ENCODE data around the gene NAA38. TPM values are rescaled to one million over a fixed set of nuclear protein-coding genes. Genes with fewer than 3 reads are reported as not detected.
A peak's percentile ranks its signal among the peaks of the same experiment; 100 is the strongest.

NAA38 gene
- 98.1 TPM for polyA plus RNA-seq (2013, experiment 1 of 2)
- 95.0 TPM for polyA plus RNA-seq (2013, experiment 2 of 2)

DNA sequence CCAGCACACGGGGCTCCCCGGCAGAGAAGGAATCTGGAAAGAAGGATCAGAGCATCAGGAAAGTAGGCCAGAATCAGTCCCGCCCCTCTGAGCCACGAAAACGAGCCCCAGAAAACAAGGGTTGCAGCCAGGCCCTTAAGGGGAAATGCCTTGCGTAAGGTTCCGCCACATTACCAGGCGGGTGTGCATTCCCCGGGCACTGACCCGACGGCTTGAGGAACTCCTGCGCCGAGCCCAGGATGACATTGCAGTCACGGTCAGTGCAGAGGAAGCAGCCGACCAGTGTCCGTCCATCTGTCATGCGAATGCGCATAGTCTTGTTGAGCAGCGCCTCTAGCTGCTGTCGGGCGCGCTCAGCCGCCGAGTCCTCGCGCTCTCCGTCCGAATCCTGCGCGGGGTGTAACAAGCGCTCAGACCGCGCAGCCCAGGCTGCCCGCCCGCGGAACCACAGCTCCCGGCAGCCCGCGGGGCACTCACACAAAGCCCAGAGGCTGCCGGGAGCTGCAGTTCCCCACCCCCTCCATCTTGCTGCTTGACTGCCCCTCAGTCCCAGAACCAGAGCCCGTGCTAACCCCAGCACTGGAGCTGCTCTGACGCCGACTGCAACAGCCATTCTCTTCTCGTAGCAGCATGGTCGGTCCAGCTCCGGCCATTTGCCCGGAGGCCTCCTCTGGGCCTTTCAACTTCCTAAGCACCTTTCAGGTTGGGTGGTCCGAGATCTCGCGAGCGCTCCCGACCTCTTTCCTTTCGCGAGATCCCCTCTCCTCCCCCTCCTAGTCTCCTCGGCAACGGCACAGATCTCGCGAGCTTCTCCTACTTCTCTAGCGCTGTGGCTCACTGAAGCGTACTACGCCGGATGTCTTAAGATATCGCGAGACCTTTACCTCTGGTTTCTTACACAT is at the start of gene NAA38:
NAA38 (minus strand) TSS at position 749 of the 902 bp plus-strand sequence; CDS start at position 653, 96 bp downstream.
- peak within 1 kb of the TSS; percentile 75 to 94 for H3K4me3 ChIP-seq (ENCODE audit: insufficient read depth in 1 of 2, low read depth in 1 of 2, low read length in 2 of 2)
- peaks cover 31% of the 10 kb centered on the region for H3K4me1 ChIP-seq (ENCODE audit: control insufficient read depth, insufficient read depth, low read depth, low read length)
- H4K91ac ChIP-seq (ENCODE audit: low read length) = peak within 1 kb of the TSS; percentile 99
- no peaks in the 10 kb centered on the region for H3K9me3 ChIP-seq (ENCODE audit: control insufficient read depth, low read length)
- DNase-seq = peak; percentile 100
- H3K27me3 ChIP-seq (ENCODE audit: control insufficient read depth in 1 of 2, insufficient read depth in 1 of 2, low read length in 2 of 2) = no peaks in the 10 kb centered on the region
- no peak within 1 kb of the TSS for H3K23ac ChIP-seq (ENCODE audit: low read length in 2 of 2)
- H4K8ac ChIP-seq (ENCODE audit: low read length) = peak within 1 kb of the TSS; percentile 100
- H2BK12ac ChIP-seq (ENCODE audit: low read length in 2 of 2) = peak within 1 kb of the TSS; percentile 14 to 17
- peak within 1 kb of the TSS; percentile 91 for H3K4me2 ChIP-seq (ENCODE audit: low read length, poor library complexity, severe bottlenecking)
- peak within 1 kb of the TSS; percentile 95 to 97 for H3K18ac ChIP-seq (ENCODE audit: low read depth in 1 of 2, low read length in 2 of 2)
- 1% methylated on average over 64 of the region's 64 CpGs for WGBS
- peak within 1 kb of the TSS in 1 of 2 experiments; percentile 81 for H3K14ac ChIP-seq (ENCODE audit: low read length in 2 of 2)
- peak within 1 kb of the TSS; percentile 98 for H2BK15ac ChIP-seq (ENCODE audit: low read depth, poor library complexity, severe bottlenecking)
- peaks cover 25 to 44% of the 10 kb centered on the region in 2 experiments for H3K36me3 ChIP-seq (ENCODE audit: control insufficient read depth in 1 of 2, insufficient read depth in 2 of 2, low read depth in 1 of 2, low read length in 2 of 2)
- peak within 1 kb of the TSS; percentile 100 for H3K27ac ChIP-seq (ENCODE audit: low read length, poor library complexity, severe bottlenecking)
- no peak within 1 kb of the TSS for H2AK5ac ChIP-seq (ENCODE audit: low read length, severe bottlenecking)
- peak within 1 kb of the TSS; percentile 58 for H2BK5ac ChIP-seq (ENCODE audit: low read depth, low read length, poor library complexity, severe bottlenecking)
- peaks cover 43% of the 10 kb centered on the region for H3K79me1 ChIP-seq (replicated peaks; ENCODE audit: low read length, poor library complexity, severe bottlenecking)
- H3K9ac ChIP-seq (ENCODE audit: low read length) = peak within 1 kb of the TSS; percentile 96
- peak within 1 kb of the TSS; percentile 85 for H2BK120ac ChIP-seq (ENCODE audit: low read depth, low read length)
- H3K4ac ChIP-seq (ENCODE audit: low read depth in 1 of 2, low read length in 2 of 2) = peak within 1 kb of the TSS; percentile 86 to 96
- peak within 1 kb of the TSS; percentile 95 for H2AFZ ChIP-seq (ENCODE audit: low read depth, low read length)

DNA sequence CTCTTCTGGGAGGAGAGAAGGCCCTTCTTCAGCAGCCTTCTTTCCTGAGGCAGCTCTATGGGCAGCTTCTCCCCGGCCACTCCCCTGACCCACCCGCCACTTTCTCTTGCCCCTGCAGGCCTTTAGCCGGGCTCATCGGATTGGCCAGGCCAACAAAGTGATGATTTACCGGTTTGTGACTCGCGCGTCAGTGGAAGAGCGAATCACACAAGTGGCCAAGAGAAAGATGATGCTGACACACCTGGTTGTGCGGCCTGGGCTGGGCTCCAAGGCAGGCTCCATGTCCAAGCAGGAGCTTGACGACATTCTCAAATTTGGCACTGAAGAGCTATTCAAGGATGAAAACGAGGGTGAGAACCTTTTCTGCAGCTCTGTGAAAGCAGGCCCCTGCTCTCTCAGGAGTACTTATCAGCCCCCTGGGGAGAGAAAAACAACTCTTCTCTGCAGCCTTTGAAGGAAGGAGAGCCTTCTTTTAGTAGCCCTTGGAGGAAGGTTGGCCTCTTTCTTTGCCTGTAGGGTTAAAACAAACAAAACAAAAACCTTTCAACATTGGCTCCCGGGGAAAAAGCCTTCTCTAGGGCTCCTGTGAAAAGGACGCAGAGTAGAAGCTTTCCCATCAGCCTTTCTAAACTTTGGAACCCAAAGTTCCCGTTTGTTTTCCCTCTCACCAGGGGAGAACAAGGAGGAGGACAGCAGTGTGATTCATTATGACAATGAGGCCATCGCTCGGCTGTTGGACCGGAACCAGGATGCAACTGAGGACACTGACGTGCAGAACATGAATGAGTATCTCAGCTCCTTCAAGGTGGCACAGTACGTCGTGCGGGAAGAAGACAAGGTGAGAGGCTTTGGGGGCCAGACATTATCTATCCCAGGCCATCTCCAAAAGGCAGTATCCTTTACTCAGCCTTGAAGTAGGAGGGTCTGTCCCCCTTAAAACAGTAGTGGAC is 46.1 kb upstream of the NAA38 start:
- WGBS = 73% methylated on average over 22 of the region's 22 CpGs
- DNase-seq = no peak

DNA sequence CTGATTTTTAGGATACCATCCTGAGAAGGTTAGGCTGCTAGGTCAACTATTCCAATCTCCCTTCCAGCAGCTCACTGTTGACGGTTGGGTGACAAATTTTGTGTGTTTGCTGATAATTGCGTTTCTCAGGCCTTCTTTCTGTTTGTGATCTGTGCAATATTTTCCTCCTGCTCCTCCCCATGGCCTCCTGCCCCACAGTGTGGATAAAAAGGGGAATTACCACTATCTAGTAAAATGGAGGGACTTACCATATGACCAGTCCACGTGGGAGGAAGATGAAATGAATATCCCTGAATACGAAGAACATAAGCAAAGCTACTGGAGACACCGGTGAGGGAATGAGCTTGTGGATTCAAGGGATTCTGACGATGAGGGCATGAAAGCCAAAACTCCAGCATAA is 40.4 kb upstream of the NAA38 start:
- no peak overlapping the region for H3K18ac ChIP-seq (ENCODE audit: low read depth in 1 of 2, low read length in 2 of 2)
- peak overlapping the region; percentile 54 for H3K9ac ChIP-seq (ENCODE audit: low read length)
- H4K91ac ChIP-seq (ENCODE audit: low read length) = no peak overlapping the region
- no peak overlapping the region for H3K4me3 ChIP-seq (ENCODE audit: insufficient read depth in 1 of 2, low read depth in 1 of 2, low read length in 2 of 2)
- no peak overlapping the region for H2AK5ac ChIP-seq (ENCODE audit: low read length, severe bottlenecking)
- H2BK120ac ChIP-seq (ENCODE audit: low read depth, low read length) = no peak overlapping the region
- no peak overlapping the region for H4K8ac ChIP-seq (ENCODE audit: low read length)
- no peaks in the 10 kb centered on the region for H3K4me1 ChIP-seq (ENCODE audit: control insufficient read depth, insufficient read depth, low read depth, low read length)
- no peak overlapping the region for H2BK5ac ChIP-seq (ENCODE audit: low read depth, low read length, poor library complexity, severe bottlenecking)
- H2BK15ac ChIP-seq (ENCODE audit: low read depth, poor library complexity, severe bottlenecking) = no peak overlapping the region
- H3K9me3 ChIP-seq (ENCODE audit: control insufficient read depth, low read length) = no peaks in the 10 kb centered on the region
- H3K36me3 ChIP-seq (ENCODE audit: control insufficient read depth in 1 of 2, insufficient read depth in 2 of 2, low read depth in 1 of 2, low read length in 2 of 2) = peaks cover 80 to 88% of the 10 kb centered on the region in 2 experiments
- H2AFZ ChIP-seq (ENCODE audit: low read depth, low read length) = no peak overlapping the region
- H3K4ac ChIP-seq (ENCODE audit: low read depth in 1 of 2, low read length in 2 of 2) = no peak overlapping the region
- WGBS = 82% methylated on average over 4 of the region's 6 CpGs
- peak; percentile 70 for DNase-seq
- H3K23ac ChIP-seq (ENCODE audit: low read length in 2 of 2) = no peak overlapping the region
- H3K27me3 ChIP-seq (ENCODE audit: control insufficient read depth in 1 of 2, insufficient read depth in 1 of 2, low read length in 2 of 2) = no peaks in the 10 kb centered on the region
- H3K79me1 ChIP-seq (replicated peaks; ENCODE audit: low read length, poor library complexity, severe bottlenecking) = peaks cover 55% of the 10 kb centered on the region
- no peak overlapping the region for H2BK12ac ChIP-seq (ENCODE audit: low read length in 2 of 2)
- H3K27ac ChIP-seq (ENCODE audit: low read length, poor library complexity, severe bottlenecking) = no peak overlapping the region
- H3K4me2 ChIP-seq (ENCODE audit: low read length, poor library complexity, severe bottlenecking) = no peak overlapping the region
- no peak overlapping the region for H3K14ac ChIP-seq (ENCODE audit: low read length in 2 of 2)

More for the DNA sequence above, 46.1 kb upstream of the NAA38 start:
- Histone ChIP-seq H2BK5ac (ENCODE audit: low read depth, low read length, poor library complexity, severe bottlenecking) (no peak overlapping the region), H3K79me1 (replicated peaks; ENCODE audit: low read length, poor library complexity, severe bottlenecking) (peaks cover 29% of the 10 kb centered on the region), H3K4me2 (ENCODE audit: low read length, poor library complexity, severe bottlenecking) (no peak overlapping the region), H3K4me1 (ENCODE audit: control insufficient read depth, insufficient read depth, low read depth, low read length) (peaks cover 3% of the 10 kb centered on the region), H3K4me3 (ENCODE audit: insufficient read depth in 1 of 2, low read depth in 1 of 2, low read length in 2 of 2) (no peak overlapping the region), H2BK12ac (ENCODE audit: low read length in 2 of 2) (no peak overlapping the region), H3K36me3 (ENCODE audit: control insufficient read depth in 1 of 2, insufficient read depth in 2 of 2, low read depth in 1 of 2, low read length in 2 of 2) (peaks cover 89 to 95% of the 10 kb centered on the region in 2 experiments), H2AK5ac (ENCODE audit: low read length, severe bottlenecking) (no peak overlapping the region), H3K23ac (ENCODE audit: low read length in 2 of 2) (no peak overlapping the region), H3K9ac (ENCODE audit: low read length) (no peak overlapping the region), H3K18ac (ENCODE audit: low read depth in 1 of 2, low read length in 2 of 2) (no peak overlapping the region), H2BK120ac (ENCODE audit: low read depth, low read length) (no peak overlapping the region), H3K9me3 (ENCODE audit: control insufficient read depth, low read length) (no peaks in the 10 kb centered on the region), H2AFZ (ENCODE audit: low read depth, low read length) (no peak overlapping the region), H3K14ac (ENCODE audit: low read length in 2 of 2) (no peak overlapping the region), H3K27me3 (ENCODE audit: control insufficient read depth in 1 of 2, insufficient read depth in 1 of 2, low read length in 2 of 2) (no peaks in the 10 kb centered on the region), H3K4ac (ENCODE audit: low read depth in 1 of 2, low read length in 2 of 2) (no peak overlapping the region), H2BK15ac (ENCODE audit: low read depth, poor library complexity, severe bottlenecking) (no peak overlapping the region), H4K91ac (ENCODE audit: low read length) (no peak overlapping the region), H4K8ac (ENCODE audit: low read length) (no peak overlapping the region), H3K27ac (ENCODE audit: low read length, poor library complexity, severe bottlenecking) (no peak overlapping the region)
